Epithelial cell of esophagus (primary cell): ENCODE data around the gene SELPLG.

Experiments used
- DNase-seq: peaks from one replicate; pipeline ENCODE4 v3.0.0; 2010; ENCODE audit warnings: low read depth
- H3K4me3 ChIP-seq: 2 replicates; pipeline ENCODE4 v1.5.1; 2011; ENCODE audit warnings: mild to moderate bottlenecking, low read length, control low read depth
- CTCF ChIP-seq: IDR thresholded peaks from 2 replicates; pipeline ENCODE4 v1.5.1; 2011; ENCODE audit warnings: low read depth, mild to moderate bottlenecking, low read length, control low read depth, inconsistent platforms; ENCODE audit not compliant: insufficient read depth; ENCODE audit errors: missing control alignments

The SELPLG gene

GRCh38 chr12:108597559-108598471 lies 35.9 kb downstream of the SELPLG start, which contains the start of gene TMEM119:
TMEM119 (minus strand) TSS chr12:108598084; CDS start chr12:108592383, 5,701 bp downstream.
- TF ChIP-seq CTCF: no peak
- H3K4me3 ChIP-seq: no peak within 1 kb of the TSS

GRCh38 chr12:108596854-108597558 lies 36.7 kb downstream of the SELPLG start:
- no peak overlapping the region for H3K4me3 ChIP-seq
- DNase-seq: no peak
- no peak for TF ChIP-seq CTCF

More at GRCh38 chr12:108597559-108598471, 35.9 kb downstream of the SELPLG start, which contains the start of gene TMEM119:
- DNase-seq: no peak

GRCh38 chr12:108595711-108596647 lies 37.7 kb downstream of the SELPLG start:
- no peak for TF ChIP-seq CTCF
- H3K4me3 ChIP-seq: no peak overlapping the region
- no peak for DNase-seq

GRCh38 chr12:108594960-108595710 lies 38.6 kb downstream of the SELPLG start:
- no peak overlapping the region for H3K4me3 ChIP-seq
- TF ChIP-seq CTCF: no peak
- DNase-seq: no peak

GRCh38 chr12:108594323-108594903 lies 39.3 kb downstream of the SELPLG start:
- no peak for DNase-seq
- TF ChIP-seq CTCF: no peak
- H3K4me3 ChIP-seq: no peak overlapping the region
